Stimulated activated naive CD8-positive, alpha-beta T cell treated with anti-CD3 and anti-CD28 coated beads, Interleukin-15, amount 100 ng/mL, for 72 hours (primary cell): ENCODE data around the gene ZBTB22.
"Not testable (repeated sequence)": the region's sequence is repeated elsewhere in the genome, so short reads cannot be mapped to it uniquely, and the experiment has no call there.

Source experiments
- ATAC-seq: fragments of 150-1000 bp; cut with Tn5 transposase; 2 replicates; pipeline ENCODE4 v1.10.0; 2021; ENCODE audit warnings: mild to moderate bottlenecking, moderate library complexity
- DNase-seq, 2 donors: peaks; one replicate each; pipeline ENCODE4 v3.0.0; 2021 to 2022
- H3K27ac Mint-ChIP-seq, 2 donors: one replicate each; pipeline ENCODE4 v1.8.0; 2022; ENCODE audit warnings: mild to moderate bottlenecking in 2 of 2, mixed read lengths in 2 of 2, moderate library complexity in 2 of 2
- H3K27me3 Mint-ChIP-seq: one replicate; pipeline ENCODE4 v1.8.0; 2022; ENCODE audit warnings: mixed read lengths
- H3K4me1 Mint-ChIP-seq: one replicate; pipeline ENCODE4 v1.8.0; 2022; ENCODE audit warnings: mild to moderate bottlenecking, mixed read lengths
- H3K4me3 Mint-ChIP-seq, 2 donors: one replicate each; pipeline ENCODE4 v1.8.0; 2022; ENCODE audit warnings: mild to moderate bottlenecking in 2 of 2, mixed read lengths in 2 of 2, moderate library complexity in 1 of 2
- H3K9me3 Mint-ChIP-seq, 2 donors: one replicate each; pipeline ENCODE4 v1.8.0; 2022; ENCODE audit warnings: mixed read lengths in 2 of 2

Gene ZBTB22

GRCh38 chr6:33317669-33318425 lies at the start of gene ZBTB22:
TSS of gene ZBTB22 (minus strand) at chr6:33317744. CDS start at chr6:33316916, 828 bp downstream.
- peak within 1 kb of the TSS; percentile 94 to 99 for H3K4me3 Mint-ChIP-seq
- no peaks in the 10 kb centered on the region for H3K9me3 Mint-ChIP-seq
- peaks cover 75% of the 10 kb centered on the region for H3K4me1 Mint-ChIP-seq
- peak within 1 kb of the TSS; percentile 91 to 94 for H3K27ac Mint-ChIP-seq
- ATAC-seq (peak; percentile 65), DNase-seq (peak; percentile 94)
- no peaks in the 10 kb centered on the region for H3K27me3 Mint-ChIP-seq

GRCh38 chr6:33367009-33367714 lies 49.6 kb upstream of the ZBTB22 start:
- ATAC-seq, result no peak
- Mint-ChIP-seq H3K9me3 (no peaks in the 10 kb centered on the region), H3K27me3 (no peaks in the 10 kb centered on the region), H3K27ac (no peak overlapping the region), H3K4me1 (peaks cover 9% of the 10 kb centered on the region), H3K4me3 (no peak overlapping the region)
- DNase-seq, result no peak

- ATAC-seq, result peak; percentile 49
- DNase-seq, H3K4me1 Mint-ChIP-seq, H3K27me3 Mint-ChIP-seq, H3K9me3 Mint-ChIP-seq, H3K4me3 Mint-ChIP-seq: not testable (repeated sequence)
- H3K27ac Mint-ChIP-seq, result peak overlapping the region in 1 of 2 donors; percentile 83
These were observed 47.8 kb upstream of the ZBTB22 start for GRCh38 chr6:33365206-33365971.

- peak overlapping the region; percentile 83 to 93 for H3K27ac Mint-ChIP-seq
- DNase-seq (peak in 1 of 2 donors; percentile 17), ATAC-seq (peak; percentile 64)
- not testable (repeated sequence) for H3K27me3 Mint-ChIP-seq, H3K9me3 Mint-ChIP-seq, H3K4me1 Mint-ChIP-seq
- peak overlapping the region in 1 of 2 donors; percentile 37 for H3K4me3 Mint-ChIP-seq
These were observed 47.1 kb upstream of the ZBTB22 start for GRCh38 chr6:33364475-33365205.

- not testable (repeated sequence) for H3K4me3 Mint-ChIP-seq, H3K27ac Mint-ChIP-seq, DNase-seq, H3K9me3 Mint-ChIP-seq, H3K27me3 Mint-ChIP-seq, ATAC-seq, H3K4me1 Mint-ChIP-seq
These were observed 45.9 kb upstream of the ZBTB22 start for GRCh38 chr6:33363486-33363885.

GRCh38 chr6:33359331-33359730 lies 41.8 kb upstream of the ZBTB22 start:
- Mint-ChIP-seq H3K27ac (no peak overlapping the region), H3K27me3 (peaks cover 10% of the 10 kb centered on the region), H3K4me3 (no peak overlapping the region), H3K4me1 (peaks cover under 1% of the 10 kb centered on the region), H3K9me3 (no peaks in the 10 kb centered on the region)
- no peak for ATAC-seq
- DNase-seq, result no peak

GRCh38 chr6:33357160-33357871 lies 39.8 kb upstream of the ZBTB22 start:
- DNase-seq, H3K4me1 Mint-ChIP-seq, H3K27ac Mint-ChIP-seq, H3K27me3 Mint-ChIP-seq, ATAC-seq, H3K4me3 Mint-ChIP-seq, H3K9me3 Mint-ChIP-seq: not testable (repeated sequence)

GRCh38 chr6:33356295-33356694 lies 38.8 kb upstream of the ZBTB22 start:
- Mint-ChIP-seq H3K27ac (no peak overlapping the region), H3K9me3 (no peaks in the 10 kb centered on the region), H3K4me1 (no peaks in the 10 kb centered on the region), H3K4me3 (no peak overlapping the region), H3K27me3 (peaks cover 10% of the 10 kb centered on the region)
- no peak for ATAC-seq
- DNase-seq, result no peak

- not testable (repeated sequence) for H3K27ac Mint-ChIP-seq, H3K9me3 Mint-ChIP-seq, H3K4me3 Mint-ChIP-seq, ATAC-seq, DNase-seq, H3K4me1 Mint-ChIP-seq, H3K27me3 Mint-ChIP-seq
These were observed 38.3 kb upstream of the ZBTB22 start for GRCh38 chr6:33355860-33356259.

GRCh38 chr6:33347816-33348215 lies 30.3 kb upstream of the ZBTB22 start:
- DNase-seq, result no peak
- Mint-ChIP-seq H3K27ac (no peak overlapping the region), H3K27me3 (no peaks in the 10 kb centered on the region), H3K9me3 (no peaks in the 10 kb centered on the region), H3K4me1 (peaks cover 20% of the 10 kb centered on the region), H3K4me3 (no peak overlapping the region)
- no peak for ATAC-seq

GRCh38 chr6:33346972-33347371 lies 29.4 kb upstream of the ZBTB22 start:
- H3K27ac Mint-ChIP-seq, H3K9me3 Mint-ChIP-seq, H3K4me3 Mint-ChIP-seq, H3K27me3 Mint-ChIP-seq, ATAC-seq, DNase-seq: not testable (repeated sequence)
- H3K4me1 Mint-ChIP-seq, result peaks cover 20% of the 10 kb centered on the region

GRCh38 chr6:33344701-33345697 lies 27.5 kb upstream of the ZBTB22 start:
- DNase-seq (peak; percentile 50 to 66), ATAC-seq (peak; percentile 80)
- peaks cover 25% of the 10 kb centered on the region for H3K4me1 Mint-ChIP-seq
- H3K9me3 Mint-ChIP-seq, result no peaks in the 10 kb centered on the region
- H3K27me3 Mint-ChIP-seq, result no peaks in the 10 kb centered on the region
- peak overlapping the region; percentile 48 to 73 for H3K4me3 Mint-ChIP-seq
- peak overlapping the region; percentile 0 to 84 for H3K27ac Mint-ChIP-seq

- Mint-ChIP-seq H3K9me3 (no peaks in the 10 kb centered on the region), H3K4me1 (peaks cover 25% of the 10 kb centered on the region), H3K27ac (peak overlapping the region in 1 of 2 donors; percentile 61), H3K4me3 (peak overlapping the region; percentile 51 to 73), H3K27me3 (no peaks in the 10 kb centered on the region)
- ATAC-seq, result peak; percentile 82
- DNase-seq, result peak; percentile 25 to 30
These were observed 26.5 kb upstream of the ZBTB22 start for GRCh38 chr6:33343953-33344611.
